ENCODE measurements around the gene DLGAP1. TPM values are rescaled to one million over a fixed set of nuclear protein-coding genes. Genes with fewer than 3 reads are reported as not detected.

Gene DLGAP1
- total RNA-seq, 1 experiment from 2014 or later = 0.39 TPM

DNA sequence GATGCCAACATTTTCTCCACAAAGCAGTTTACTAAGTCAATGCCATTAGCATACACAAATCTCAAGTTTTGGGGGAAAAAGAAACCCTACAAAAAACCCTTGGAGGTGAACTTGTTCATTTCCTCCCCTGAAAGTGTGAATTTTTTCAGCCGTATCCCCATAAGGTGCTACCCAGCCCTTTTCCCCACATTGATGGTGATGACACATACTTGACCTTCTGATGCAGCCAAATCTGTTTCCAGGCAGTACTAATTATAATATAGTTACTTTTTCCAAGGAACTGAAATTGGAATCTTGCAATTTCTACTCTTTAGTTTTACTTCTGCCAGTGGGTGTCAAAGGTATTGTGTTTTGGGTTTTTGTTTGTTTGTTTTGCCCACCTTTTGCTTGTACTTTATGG is 530.7 kb downstream of the DLGAP1 start:
- Histone ChIP-seq H3K27ac (ENCODE audit: low read depth, low read length) (no peak overlapping the region), H3K9me3 (ENCODE audit: control insufficient read depth in 1 of 2, insufficient read depth in 1 of 2, low read depth in 1 of 2, low read length in 2 of 2) (no peaks in the 10 kb centered on the region), H3K4me2 (ENCODE audit: low read length) (no peak overlapping the region), H3K27me3 (ENCODE audit: insufficient read depth, low read length) (no peaks in the 10 kb centered on the region), H3K4me3 (replicated peaks in 1 of 2; ENCODE audit: low read depth in 1 of 2, low read length in 2 of 2) (no peak overlapping the region), H3K4me1 (ENCODE audit: control insufficient read depth in 1 of 2, insufficient read depth in 2 of 2, low read length in 2 of 2) (no peaks in the 10 kb centered on the region), H2AFZ (ENCODE audit: low read depth, low read length, poor library complexity, severe bottlenecking) (no peak overlapping the region), H3K79me2 (ENCODE audit: insufficient read depth, low read length) (no peaks in the 10 kb centered on the region), H4K20me1 (ENCODE audit: insufficient read depth) (no peaks in the 10 kb centered on the region), H3K9me2 (ENCODE audit: insufficient read depth) (no peaks in the 10 kb centered on the region), H3K36me3 (ENCODE audit: control insufficient read depth in 1 of 2, insufficient read depth in 2 of 2, low read length in 2 of 2) (no peaks in the 10 kb centered on the region), H3K9ac (ENCODE audit: low read length) (no peak overlapping the region)
- intact Hi-C loops (cut with micrococcal nuclease) = no loop called here
- ChIA-PET CTCF (no interaction called here), POLR2A (no interaction called here), RAD21 (ENCODE audit: low non-redundant PET in 1 of 2, low total read pairs in 2 of 2, uncharacterized antibody in 2 of 2, unreplicated experiment in 2 of 2) (no interaction called here)
- ATAC-seq (no peak), DNase-seq (ENCODE audit: low read depth, low spot score) (no peak)
- no TSS peak for BruUV-seq (replicated peaks)
- TF ChIP-seq POLR2A (IDR thresholded peaks at IDR 0.05; ENCODE audit: borderline replicate concordance, extremely low read depth, insufficient read depth, insufficient read length) (no peak), CTCF (IDR thresholded peaks at IDR 0.05 in 2 of 3, conservative IDR thresholded peaks at IDR 0.05 in 1 of 3; ENCODE audit: borderline replicate concordance in 1 of 3, insufficient read depth in 1 of 3, low read depth in 2 of 3, low read length in 2 of 3) (no peak), ZBTB33 (IDR thresholded peaks at IDR 0.05; ENCODE audit: extremely low read depth, insufficient replicate concordance, low read length) (no peak), ELF1 (IDR thresholded peaks at IDR 0.05; ENCODE audit: borderline replicate concordance, low read depth) (no peak), TCF7L2 (IDR thresholded peaks at IDR 0.05; ENCODE audit: borderline replicate concordance, extremely low read depth, insufficient read depth, insufficient read length) (no peak), ZFX (IDR thresholded peaks at IDR 0.05) (no peak), JUND (IDR thresholded peaks at IDR 0.05) (no peak)
- TF ChIP-seq, protein P1, sequence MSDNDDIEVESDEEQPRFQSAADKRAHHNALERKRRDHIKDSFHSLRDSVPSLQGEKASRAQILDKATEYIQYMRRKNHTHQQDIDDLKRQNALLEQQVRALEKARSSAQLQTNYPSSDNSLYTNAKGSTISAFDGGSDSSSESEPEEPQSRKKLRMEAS (IDR thresholded peaks at IDR 0.05) = no peak

Measured in HCT116 (cell line).